H1 (cell line): ENCODE data around the gene TMIGD3. TPM values are rescaled to one million over a fixed set of nuclear protein-coding genes. Genes with fewer than 3 reads are reported as not detected.

Source experiments
- CBX8 ChIP-seq: fragments of 300-800, 300-1000 bp; sonication (generic); IDR thresholded peaks from 2 replicates; pipeline ENCODE4 v1.7.1; 2016; ENCODE audit warnings: low read depth, low read length, borderline replicate concordance
- polyA plus RNA-seq, 7 experiments: library from polyadenylated mRNA; depleted of rRNA in 3 of 7; stranded (reverse) in 5 of 7; unstranded in 2 of 7; fragments of >200 nt in 5 of 7; fragments of 200-250 nt in 2 of 7; gene quantifications; 1 replicate in 5 of 7; 2 replicates in 1 of 7; 4 replicates in 1 of 7; pipeline versions ENCODE4 v1.2.1 to v1.2.3, GENCODE V29; 2011 to 2013; ENCODE audit warnings: missing spikeins in 2 of 7, mixed read lengths in 2 of 7
- total RNA-seq: library from RNA; stranded (reverse); fragmentation: NEBNext Ultra II Directional; extraction: Animal tissue kit (Norgen Biotek cat#: 25700); gene quantifications from 2 replicates; pipeline ENCODE4 v1.2.1, GENCODE V29; 2021

The TMIGD3 gene
- total and polyA plus RNA-seq, 2 of the 8 experiments (the other 6 are each of a cell fraction or from before 2014, with no cell fraction given): not detected

DNA sequence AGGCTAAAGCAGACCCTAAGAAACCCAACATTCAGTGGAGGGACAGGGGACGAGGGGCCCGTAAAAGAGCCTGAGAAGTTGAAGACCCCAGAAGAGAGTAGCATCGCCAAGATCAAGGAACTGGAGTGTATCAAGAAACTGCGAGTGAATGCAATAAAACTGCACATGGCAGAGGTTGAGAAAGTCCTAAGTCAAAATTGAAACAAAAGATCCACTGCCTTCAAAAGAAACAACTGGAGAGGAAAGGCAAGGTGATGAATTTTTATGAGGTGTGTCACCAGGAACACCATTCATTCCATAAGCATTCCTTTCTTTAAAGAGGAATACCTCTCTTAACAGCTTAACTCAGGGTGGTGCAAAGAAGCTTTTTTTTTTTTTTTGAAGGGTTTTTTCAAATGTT lies 38.3 kb upstream of the TMIGD3 start (continued):
- TF ChIP-seq CBX8: no peak
